SK-N-SH (cell line): ENCODE results near the gene PBX3.

Source experiments
- EP300 ChIP-seq, 2 experiments: IDR thresholded peaks; 2 replicates each; pipeline versions ENCODE4 v1.4.0 to v1.6.1; 2012; ENCODE audit warnings: borderline replicate concordance in 1 of 2, low read depth in 1 of 2, low read length in 1 of 2
- EZH2phosphoT487 ChIP-seq: fragments of 200-600 bp; sonication (generic); IDR thresholded peaks from 2 replicates; pipeline ENCODE4 v1.6.1; 2017; ENCODE audit warnings: low read depth, mixed run types, mild to moderate bottlenecking, antibody characterized with exemption, moderate library complexity, borderline replicate concordance
- JUND ChIP-seq: IDR thresholded peaks from 2 replicates; pipeline ENCODE4 v1.4.0; 2012
- POLR2AphosphoS5 ChIP-seq: IDR thresholded peaks from 2 replicates; pipeline ENCODE4 v1.6.1; 2012; ENCODE audit warnings: low read depth, low read length
- USF1 ChIP-seq: IDR thresholded peaks from 2 replicates; pipeline ENCODE4 v1.4.0; 2012; ENCODE audit warnings: low read depth, borderline replicate concordance
- USF2 ChIP-seq: fragments of 150-350 bp; IDR thresholded peaks from 2 replicates; pipeline ENCODE4 v1.6.1; 2017; ENCODE audit warnings: antibody characterized with exemption, low read length, low read depth, borderline replicate concordance

GRCh38 chr9:125805586-125805985 is 58.4 kb downstream of the PBX3 start:
- TF ChIP-seq USF2 (no peak), JUND (no peak), EP300 (IDR thresholded peaks at IDR 0.05; ENCODE audit: borderline replicate concordance in 1 of 2, low read depth in 1 of 2, low read length in 1 of 2) (no peak), POLR2AphosphoS5 (no peak), USF1 (no peak), EZH2phosphoT487 (no peak)
